Peyer's patch (tissue), 4 donors: ENCODE data around the gene NRDC. TPM values are rescaled to one million over a fixed set of nuclear protein-coding genes. Genes with fewer than 3 reads are reported as not detected.

Experiments
- DNase-seq, 3 donors: peaks; one replicate each; pipeline ENCODE4 v3.0.0-alpha.2; 2017 to 2019
- H3K27ac ChIP-seq, 4 donors: fragments of 200-600 bp; sonication (generic); one replicate each; pipeline ENCODE4 v1.5.1; 2016 to 2019
- H3K27me3 ChIP-seq, 2 donors: fragments of 200-600 bp; sonication (generic); one replicate each; pipeline ENCODE4 v1.5.1; 2019
- H3K36me3 ChIP-seq, 3 donors: fragments of 200-600 bp; sonication (generic); one replicate each; pipeline ENCODE4 v1.5.1; 2016 to 2019
- H3K4me1 ChIP-seq, 4 donors: fragments of 200-600 bp; sonication (generic); one replicate each; pipeline ENCODE4 v1.5.1; 2016 to 2019
- H3K4me3 ChIP-seq, 4 donors: fragments of 200-600 bp; sonication (generic); 1 replicate in 3 of 4; 2 replicates in 1 of 4; pipeline ENCODE4 v1.5.1; 2016 to 2019; ENCODE audit warnings: mild to moderate bottlenecking in 1 of 4
- H3K9me3 ChIP-seq, 4 donors: fragments of 200-600 bp; sonication (generic); one replicate each; pipeline ENCODE4 v1.5.1; 2016 to 2019; ENCODE audit warnings: mild to moderate bottlenecking in 1 of 4
- POLR2A ChIP-seq, 2 donors: fragments of 450-650 bp; IDR thresholded peaks; one replicate each; pipeline ENCODE4 v1.5.1; 2017; ENCODE audit warnings: antibody characterized with exemption in 2 of 2, mild to moderate bottlenecking in 2 of 2, moderate library complexity in 2 of 2
- total RNA-seq, 4 donors: library from RNA; depleted of rRNA; stranded (reverse); fragments of >200 nt; gene quantifications; one replicate each; pipeline ENCODE4 v1.1.0, GENCODE V29; 2016
- TF ChIP-seq, protein P1 (sequence below), 6 experiments: fragments of 450-650 bp in 4 of 6; fragments of 200-600 bp in 2 of 6; sonication (generic) in 1 of 6; IDR thresholded peaks; one replicate each; pipeline ENCODE4 v1.5.1; 2017 to 2019; ENCODE audit warnings: antibody characterized with exemption in 6 of 6, mild to moderate bottlenecking in 3 of 6, moderate library complexity in 1 of 6

Gene NRDC
- total RNA-seq, 4 donors from 2014 or later = 55.2 to 111 (median 67.8) TPM

DNA sequence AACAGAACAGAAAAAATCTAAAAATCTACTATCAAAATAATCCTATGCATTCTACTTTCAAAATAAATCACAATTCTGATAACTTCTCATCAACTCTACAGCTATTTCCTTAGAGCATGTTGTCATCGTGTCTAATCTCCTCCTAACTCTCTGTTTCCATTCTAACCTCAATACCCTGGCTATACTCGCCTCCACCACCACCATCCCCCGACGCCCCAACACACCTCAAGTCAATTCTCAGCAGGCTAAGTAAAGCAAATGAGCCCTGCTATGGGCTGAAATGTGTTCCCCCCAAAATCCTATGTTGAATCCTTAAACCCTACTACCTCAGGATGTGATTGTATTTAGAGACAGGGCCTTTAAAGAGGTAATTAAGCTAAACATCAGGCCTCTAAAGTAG lies 34.6 kb downstream of the NRDC start:
- no peaks in the 10 kb centered on the region for H3K9me3 ChIP-seq

DNA sequence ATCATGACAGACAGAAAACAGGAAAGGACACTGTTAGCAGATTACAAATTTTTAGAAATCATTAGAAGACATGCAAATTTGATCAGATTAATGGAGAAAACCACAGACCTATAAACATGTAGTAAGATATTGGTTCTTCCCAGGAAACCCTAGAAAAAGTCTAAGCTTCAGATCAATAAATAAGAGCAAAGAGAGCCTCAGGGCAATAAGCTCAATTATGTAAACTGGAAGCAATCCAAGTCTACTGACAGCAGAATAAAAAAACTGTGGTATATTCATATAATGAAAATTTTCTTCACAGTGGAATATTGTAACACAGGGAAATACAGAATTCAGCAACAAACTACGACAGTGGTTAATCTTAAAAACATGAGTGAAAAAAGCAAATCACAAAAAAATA lies 36.3 kb downstream of the NRDC start:
- Histone ChIP-seq H3K27me3 (no peaks in the 10 kb centered on the region), H3K4me1 (no peaks in the 10 kb centered on the region), H3K36me3 (peaks cover 0 to 15% (median 0%) of the 10 kb centered on the region in 3 donors), H3K4me3 (no peak overlapping the region), H3K27ac (no peak overlapping the region), H3K9me3 (no peaks in the 10 kb centered on the region)
- TF ChIP-seq, protein P1, sequence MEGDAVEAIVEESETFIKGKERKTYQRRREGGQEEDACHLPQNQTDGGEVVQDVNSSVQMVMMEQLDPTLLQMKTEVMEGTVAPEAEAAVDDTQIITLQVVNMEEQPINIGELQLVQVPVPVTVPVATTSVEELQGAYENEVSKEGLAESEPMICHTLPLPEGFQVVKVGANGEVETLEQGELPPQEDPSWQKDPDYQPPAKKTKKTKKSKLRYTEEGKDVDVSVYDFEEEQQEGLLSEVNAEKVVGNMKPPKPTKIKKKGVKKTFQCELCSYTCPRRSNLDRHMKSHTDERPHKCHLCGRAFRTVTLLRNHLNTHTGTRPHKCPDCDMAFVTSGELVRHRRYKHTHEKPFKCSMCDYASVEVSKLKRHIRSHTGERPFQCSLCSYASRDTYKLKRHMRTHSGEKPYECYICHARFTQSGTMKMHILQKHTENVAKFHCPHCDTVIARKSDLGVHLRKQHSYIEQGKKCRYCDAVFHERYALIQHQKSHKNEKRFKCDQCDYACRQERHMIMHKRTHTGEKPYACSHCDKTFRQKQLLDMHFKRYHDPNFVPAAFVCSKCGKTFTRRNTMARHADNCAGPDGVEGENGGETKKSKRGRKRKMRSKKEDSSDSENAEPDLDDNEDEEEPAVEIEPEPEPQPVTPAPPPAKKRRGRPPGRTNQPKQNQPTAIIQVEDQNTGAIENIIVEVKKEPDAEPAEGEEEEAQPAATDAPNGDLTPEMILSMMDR (IDR thresholded peaks at IDR 0.05) = no peak
- no peak for TF ChIP-seq POLR2A (IDR thresholded peaks at IDR 0.05)
- DNase-seq = no peak

More for the DNA sequence above, 34.6 kb downstream of the NRDC start:
- no peak for TF ChIP-seq POLR2A (IDR thresholded peaks at IDR 0.05)
- TF ChIP-seq, protein P1 (IDR thresholded peaks at IDR 0.05) = no peak
- H3K4me1 ChIP-seq = no peaks in the 10 kb centered on the region
- H3K27ac ChIP-seq = no peak overlapping the region
- peaks cover 0 to 9% (median 0%) of the 10 kb centered on the region in 3 donors for H3K36me3 ChIP-seq
- H3K4me3 ChIP-seq = no peak overlapping the region
- no peak for DNase-seq
- no peaks in the 10 kb centered on the region for H3K27me3 ChIP-seq

DNA sequence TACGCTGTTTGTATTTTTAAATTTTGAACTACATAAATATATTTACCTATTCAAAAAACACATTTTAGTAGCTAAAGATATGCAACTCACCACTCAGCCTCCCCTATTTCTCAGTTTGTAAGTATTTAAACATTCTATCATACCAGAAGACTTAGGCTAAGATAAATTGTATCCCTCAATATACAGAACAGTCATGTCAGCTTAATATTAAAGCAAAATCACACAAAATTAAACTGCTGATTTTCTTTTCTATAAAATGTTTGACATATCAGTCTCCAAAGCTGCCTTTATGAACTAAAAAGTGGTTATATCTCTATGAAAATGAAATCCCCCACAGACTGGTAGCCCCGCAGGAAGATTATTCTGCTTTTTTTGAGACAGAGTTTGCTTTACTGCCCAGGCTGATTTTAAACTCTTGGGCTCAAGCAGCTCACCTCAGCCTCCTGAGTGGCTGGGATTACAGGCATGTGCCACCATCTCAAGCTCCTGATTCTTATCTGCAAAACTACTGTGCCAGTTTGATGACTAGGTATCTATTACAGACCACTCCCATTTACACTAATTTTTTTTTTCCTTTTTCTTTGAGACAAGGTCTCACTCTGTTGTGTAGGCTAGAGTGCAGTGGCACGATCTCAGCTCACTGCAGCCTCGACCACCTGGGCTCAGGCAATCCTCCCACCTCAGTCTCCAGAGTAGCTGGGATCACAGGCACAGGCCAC lies 37.6 kb downstream of the NRDC start:
- no peaks in the 10 kb centered on the region for H3K9me3 ChIP-seq
- no peaks in the 10 kb centered on the region for H3K27me3 ChIP-seq
- H3K4me1 ChIP-seq = no peaks in the 10 kb centered on the region
- TF ChIP-seq POLR2A (IDR thresholded peaks at IDR 0.05) = no peak
- TF ChIP-seq, protein P1 (IDR thresholded peaks at IDR 0.05) = no peak
- no peak for DNase-seq
- H3K4me3 ChIP-seq = no peak overlapping the region
- peaks cover 0 to 20% (median 0%) of the 10 kb centered on the region in 3 donors for H3K36me3 ChIP-seq
- H3K27ac ChIP-seq = no peak overlapping the region

DNA sequence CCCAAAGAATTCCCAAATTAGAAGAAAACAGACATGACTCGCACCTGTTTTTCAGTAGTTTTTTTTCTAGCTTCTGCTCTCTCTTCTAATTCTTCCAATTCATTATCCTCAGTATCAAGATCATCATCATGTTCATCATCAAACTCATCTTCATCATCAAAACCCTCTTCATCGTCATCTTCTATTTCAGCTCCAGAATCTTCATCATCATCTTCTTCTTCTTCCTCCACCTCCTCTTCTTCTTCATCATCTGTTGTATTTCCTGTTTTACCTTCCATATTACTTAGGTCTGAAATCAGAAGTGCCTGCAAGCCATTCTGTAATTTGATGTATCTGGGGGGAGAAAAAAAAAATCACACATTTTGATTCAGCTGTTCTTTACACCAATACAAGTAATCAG lies 38.3 kb downstream of the NRDC start:
- Histone ChIP-seq H3K27ac (no peak overlapping the region), H3K27me3 (no peaks in the 10 kb centered on the region), H3K36me3 (peaks cover 0 to 24% (median 0%) of the 10 kb centered on the region in 3 donors), H3K9me3 (no peaks in the 10 kb centered on the region), H3K4me1 (no peaks in the 10 kb centered on the region), H3K4me3 (no peak overlapping the region)
- no peak for DNase-seq
- TF ChIP-seq, protein P1 (IDR thresholded peaks at IDR 0.05) = no peak
- TF ChIP-seq POLR2A (IDR thresholded peaks at IDR 0.05) = no peak

DNA sequence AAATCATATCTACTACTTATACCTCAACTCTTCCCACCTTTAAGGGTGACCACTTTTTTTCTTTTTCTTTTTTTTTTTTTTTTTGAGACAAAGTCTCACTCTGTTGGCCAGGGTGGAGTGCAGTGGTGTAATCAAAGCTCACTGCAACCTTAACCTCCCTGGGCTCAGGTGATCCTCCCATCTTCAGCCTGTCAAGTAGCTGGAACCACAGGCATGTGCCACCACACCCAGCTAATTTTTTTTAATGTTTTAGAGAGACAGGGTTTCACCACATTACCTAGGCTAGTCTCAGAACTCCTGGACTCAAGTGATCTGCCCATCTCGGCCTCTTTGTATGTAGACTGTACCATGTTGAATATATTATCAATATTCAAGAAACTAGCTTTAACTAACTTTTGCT lies 39.4 kb downstream of the NRDC start:
- no peaks in the 10 kb centered on the region for H3K9me3 ChIP-seq
- no peak overlapping the region for H3K27ac ChIP-seq
- no peaks in the 10 kb centered on the region for H3K27me3 ChIP-seq
- no peak for DNase-seq
- no peaks in the 10 kb centered on the region for H3K4me1 ChIP-seq
- no peak overlapping the region for H3K4me3 ChIP-seq
- H3K36me3 ChIP-seq = peaks cover 0 to 28% (median 0%) of the 10 kb centered on the region in 3 donors
- TF ChIP-seq, protein P1 (IDR thresholded peaks at IDR 0.05) = no peak
- TF ChIP-seq POLR2A (IDR thresholded peaks at IDR 0.05) = no peak
